ENCODE data around the gene ZNF503. TPM values are rescaled to one million over a fixed set of nuclear protein-coding genes. Genes with fewer than 3 reads are reported as not detected.

The ZNF503 gene
- total RNA-seq, 1 donor: 29.8 TPM

DNA sequence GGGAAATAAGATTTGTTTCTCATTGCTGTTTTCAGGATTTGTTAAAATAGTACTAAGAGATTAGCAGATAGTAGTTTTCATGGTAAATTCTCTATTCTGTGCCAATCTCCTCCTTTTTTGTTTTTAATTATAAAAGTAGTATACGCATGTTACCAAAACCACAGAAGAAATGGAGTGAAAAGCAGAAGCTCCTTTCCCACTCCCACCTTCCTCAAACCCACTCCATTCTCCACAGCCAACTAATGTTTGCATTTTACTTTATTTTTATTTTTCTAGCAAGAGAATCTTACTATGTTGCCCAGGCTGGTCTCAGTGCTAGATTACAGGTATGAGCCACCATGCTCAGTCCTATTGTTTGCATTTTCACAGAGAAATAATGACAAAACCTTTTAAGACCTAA is 25.3 kb upstream of the ZNF503 start:
- DNase-seq (ENCODE audit: low read depth): no peak
- H3K4me3 ChIP-seq (ENCODE audit: low read depth, low read length): no peak overlapping the region
- no peak for TF ChIP-seq CTCF (IDR thresholded peaks at IDR 0.05; ENCODE audit: insufficient read depth, low read length)

- H3K4me3 ChIP-seq (ENCODE audit: low read depth, low read length): no peak overlapping the region
- no peak for DNase-seq (ENCODE audit: low read depth)
- TF ChIP-seq CTCF (IDR thresholded peaks at IDR 0.05; ENCODE audit: insufficient read depth, low read length): no peak
Measured at GRCh38 chr10:75425291-75426079, 23.9 kb upstream of the ZNF503 start.

- no peak for TF ChIP-seq CTCF (IDR thresholded peaks at IDR 0.05; ENCODE audit: insufficient read depth, low read length)
- DNase-seq (ENCODE audit: low read depth): no peak
Measured at GRCh38 chr10:75424571-75424970, 23.0 kb upstream of the ZNF503 start.

DNA sequence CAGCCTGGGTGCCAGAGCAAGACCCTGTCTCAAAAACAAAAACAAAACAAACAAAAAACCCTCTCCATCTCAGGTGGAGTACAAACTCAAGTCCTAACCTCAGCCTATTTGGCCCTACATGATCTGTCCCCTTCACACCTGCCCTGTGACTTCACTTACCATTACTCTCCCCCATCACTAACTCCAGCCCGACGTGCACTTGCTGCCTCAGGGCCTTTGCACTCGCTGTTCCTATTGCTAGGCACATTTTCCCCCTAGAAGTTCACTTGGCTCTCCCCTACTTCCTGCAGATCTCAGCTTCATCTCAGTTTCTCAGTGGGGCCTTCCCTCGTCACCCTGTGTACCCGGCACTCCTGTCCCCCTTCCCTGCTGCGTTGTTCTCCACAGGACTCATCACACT is 21.3 kb upstream of the ZNF503 start:
- no peak overlapping the region for H3K4me3 ChIP-seq (ENCODE audit: low read depth, low read length)
- no peak for TF ChIP-seq CTCF (IDR thresholded peaks at IDR 0.05; ENCODE audit: insufficient read depth, low read length)
- DNase-seq (ENCODE audit: low read depth): no peak

More at GRCh38 chr10:75424571-75424970, 23.0 kb upstream of the ZNF503 start:
- no peak overlapping the region for H3K4me3 ChIP-seq (ENCODE audit: low read depth, low read length)

- no peak for DNase-seq (ENCODE audit: low read depth)
- H3K4me3 ChIP-seq (ENCODE audit: low read depth, low read length): no peak overlapping the region
Measured at GRCh38 chr10:75418712-75419111, 17.1 kb upstream of the ZNF503 start.

GRCh38 chr10:75418293-75418692 is 16.7 kb upstream of the ZNF503 start:
- H3K4me3 ChIP-seq (ENCODE audit: low read depth, low read length): no peak overlapping the region
- no peak for TF ChIP-seq CTCF (IDR thresholded peaks at IDR 0.05; ENCODE audit: insufficient read depth, low read length)
- DNase-seq (ENCODE audit: low read depth): no peak

More at GRCh38 chr10:75418712-75419111, 17.1 kb upstream of the ZNF503 start:
- TF ChIP-seq CTCF (IDR thresholded peaks at IDR 0.05; ENCODE audit: insufficient read depth, low read length): no peak
